ENCODE data around the gene EIF4E1B. TPM values are rescaled to one million over a fixed set of nuclear protein-coding genes. Genes with fewer than 3 reads are reported as not detected.

EIF4E1B gene
- total and polyA plus RNA-seq, 4 donors, result not detected

DNA sequence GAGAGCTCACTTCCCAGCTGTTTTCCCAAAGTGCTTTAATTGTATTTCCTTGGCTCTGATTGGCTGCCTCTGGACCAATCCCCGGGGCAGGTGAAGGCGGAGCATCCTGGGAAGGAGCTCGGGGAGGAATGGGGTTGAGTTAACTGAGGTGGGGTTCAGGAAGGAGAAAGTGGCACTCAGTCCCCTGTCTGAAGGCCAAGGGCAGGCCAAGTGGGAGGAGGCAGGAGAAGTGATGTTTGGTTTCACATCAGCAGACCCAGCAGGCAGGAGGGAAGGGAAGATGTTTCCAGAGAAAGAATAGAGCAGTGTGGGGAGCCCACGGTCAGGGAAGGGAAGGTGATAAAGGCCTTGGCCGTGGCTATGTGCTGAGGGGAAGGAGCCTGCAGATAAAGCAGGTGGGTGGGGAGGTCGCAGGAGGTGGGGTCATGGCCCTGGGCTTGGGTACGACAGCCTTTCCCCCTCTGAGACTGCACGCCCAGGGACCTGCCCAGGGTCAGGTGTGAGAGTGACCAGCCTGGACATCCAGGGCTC is 19.9 kb downstream of the EIF4E1B start:
- Histone ChIP-seq H3K9ac (ENCODE audit: low read depth in 1 of 2, low read length in 2 of 2) (no peak overlapping the region), H3K4me1 (ENCODE audit: control insufficient read depth in 4 of 4, insufficient read depth in 4 of 4, low read length in 3 of 4) (peaks cover 5 to 18% (median 14%) of the 10 kb centered on the region in 4 donors), H3K27ac (ENCODE audit: low read depth in 1 of 2, low read length in 2 of 2) (no peak overlapping the region), H3K36me3 (ENCODE audit: control insufficient read depth in 4 of 4, insufficient read depth in 3 of 4, low read depth in 1 of 4, low read length in 3 of 4) (peaks cover 0 to 12% (median 1%) of the 10 kb centered on the region in 4 donors), H3K4me3 (ENCODE audit: low read depth in 1 of 3, low read length in 3 of 3) (no peak overlapping the region), H3K27me3 (ENCODE audit: control insufficient read depth in 4 of 4, insufficient read depth in 4 of 4, low read length in 3 of 4) (no peaks in the 10 kb centered on the region), H3K9me3 (ENCODE audit: control insufficient read depth in 4 of 4, low read length in 3 of 4) (no peaks in the 10 kb centered on the region)
- no peak for TF ChIP-seq NR2F2 (IDR thresholded peaks at IDR 0.05)
- no peak for TF ChIP-seq YY1 (IDR thresholded peaks at IDR 0.05)
- TF ChIP-seq RAD21 (IDR thresholded peaks at IDR 0.05), result no peak
- TF ChIP-seq, protein P1, sequence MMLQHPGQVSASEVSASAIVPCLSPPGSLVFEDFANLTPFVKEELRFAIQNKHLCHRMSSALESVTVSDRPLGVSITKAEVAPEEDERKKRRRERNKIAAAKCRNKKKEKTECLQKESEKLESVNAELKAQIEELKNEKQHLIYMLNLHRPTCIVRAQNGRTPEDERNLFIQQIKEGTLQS (IDR thresholded peaks at IDR 0.05), result no peak
- no peak for TF ChIP-seq FOXA2 (IDR thresholded peaks at IDR 0.05)
- TF ChIP-seq, protein P2, sequence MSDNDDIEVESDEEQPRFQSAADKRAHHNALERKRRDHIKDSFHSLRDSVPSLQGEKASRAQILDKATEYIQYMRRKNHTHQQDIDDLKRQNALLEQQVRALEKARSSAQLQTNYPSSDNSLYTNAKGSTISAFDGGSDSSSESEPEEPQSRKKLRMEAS (IDR thresholded peaks at IDR 0.05), result no peak
- TF ChIP-seq HNF4A (conservative IDR thresholded peaks at IDR 0.05), result no peak
- no peak for TF ChIP-seq FOXA1 (IDR thresholded peaks at IDR 0.05)
- no peak for TF ChIP-seq TAF1 (conservative IDR thresholded peaks at IDR 0.05)
- TF ChIP-seq, protein P3, sequence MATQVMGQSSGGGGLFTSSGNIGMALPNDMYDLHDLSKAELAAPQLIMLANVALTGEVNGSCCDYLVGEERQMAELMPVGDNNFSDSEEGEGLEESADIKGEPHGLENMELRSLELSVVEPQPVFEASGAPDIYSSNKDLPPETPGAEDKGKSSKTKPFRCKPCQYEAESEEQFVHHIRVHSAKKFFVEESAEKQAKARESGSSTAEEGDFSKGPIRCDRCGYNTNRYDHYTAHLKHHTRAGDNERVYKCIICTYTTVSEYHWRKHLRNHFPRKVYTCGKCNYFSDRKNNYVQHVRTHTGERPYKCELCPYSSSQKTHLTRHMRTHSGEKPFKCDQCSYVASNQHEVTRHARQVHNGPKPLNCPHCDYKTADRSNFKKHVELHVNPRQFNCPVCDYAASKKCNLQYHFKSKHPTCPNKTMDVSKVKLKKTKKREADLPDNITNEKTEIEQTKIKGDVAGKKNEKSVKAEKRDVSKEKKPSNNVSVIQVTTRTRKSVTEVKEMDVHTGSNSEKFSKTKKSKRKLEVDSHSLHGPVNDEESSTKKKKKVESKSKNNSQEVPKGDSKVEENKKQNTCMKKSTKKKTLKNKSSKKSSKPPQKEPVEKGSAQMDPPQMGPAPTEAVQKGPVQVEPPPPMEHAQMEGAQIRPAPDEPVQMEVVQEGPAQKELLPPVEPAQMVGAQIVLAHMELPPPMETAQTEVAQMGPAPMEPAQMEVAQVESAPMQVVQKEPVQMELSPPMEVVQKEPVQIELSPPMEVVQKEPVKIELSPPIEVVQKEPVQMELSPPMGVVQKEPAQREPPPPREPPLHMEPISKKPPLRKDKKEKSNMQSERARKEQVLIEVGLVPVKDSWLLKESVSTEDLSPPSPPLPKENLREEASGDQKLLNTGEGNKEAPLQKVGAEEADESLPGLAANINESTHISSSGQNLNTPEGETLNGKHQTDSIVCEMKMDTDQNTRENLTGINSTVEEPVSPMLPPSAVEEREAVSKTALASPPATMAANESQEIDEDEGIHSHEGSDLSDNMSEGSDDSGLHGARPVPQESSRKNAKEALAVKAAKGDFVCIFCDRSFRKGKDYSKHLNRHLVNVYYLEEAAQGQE (IDR thresholded peaks at IDR 0.05), result no peak
- TF ChIP-seq, protein P4, sequence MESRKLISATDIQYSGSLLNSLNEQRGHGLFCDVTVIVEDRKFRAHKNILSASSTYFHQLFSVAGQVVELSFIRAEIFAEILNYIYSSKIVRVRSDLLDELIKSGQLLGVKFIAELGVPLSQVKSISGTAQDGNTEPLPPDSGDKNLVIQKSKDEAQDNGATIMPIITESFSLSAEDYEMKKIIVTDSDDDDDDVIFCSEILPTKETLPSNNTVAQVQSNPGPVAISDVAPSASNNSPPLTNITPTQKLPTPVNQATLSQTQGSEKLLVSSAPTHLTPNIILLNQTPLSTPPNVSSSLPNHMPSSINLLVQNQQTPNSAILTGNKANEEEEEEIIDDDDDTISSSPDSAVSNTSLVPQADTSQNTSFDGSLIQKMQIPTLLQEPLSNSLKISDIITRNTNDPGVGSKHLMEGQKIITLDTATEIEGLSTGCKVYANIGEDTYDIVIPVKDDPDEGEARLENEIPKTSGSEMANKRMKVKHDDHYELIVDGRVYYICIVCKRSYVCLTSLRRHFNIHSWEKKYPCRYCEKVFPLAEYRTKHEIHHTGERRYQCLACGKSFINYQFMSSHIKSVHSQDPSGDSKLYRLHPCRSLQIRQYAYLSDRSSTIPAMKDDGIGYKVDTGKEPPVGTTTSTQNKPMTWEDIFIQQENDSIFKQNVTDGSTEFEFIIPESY (IDR thresholded peaks at IDR 0.05), result no peak
- no peak for TF ChIP-seq RXRA (IDR thresholded peaks at IDR 0.05)
- TF ChIP-seq EGR1 (IDR thresholded peaks at IDR 0.05; ENCODE audit: low read depth in 2 of 2), result no peak
- no peak for TF ChIP-seq SP1 (IDR thresholded peaks at IDR 0.05)
- no peak for TF ChIP-seq HNF4G (IDR thresholded peaks at IDR 0.05)
- no peak for TF ChIP-seq JUND (IDR thresholded peaks at IDR 0.05)
- no peak for TF ChIP-seq GABPA (IDR thresholded peaks at IDR 0.05 in 1 of 2, conservative IDR thresholded peaks at IDR 0.05 in 1 of 2)
- TF ChIP-seq, protein P5, sequence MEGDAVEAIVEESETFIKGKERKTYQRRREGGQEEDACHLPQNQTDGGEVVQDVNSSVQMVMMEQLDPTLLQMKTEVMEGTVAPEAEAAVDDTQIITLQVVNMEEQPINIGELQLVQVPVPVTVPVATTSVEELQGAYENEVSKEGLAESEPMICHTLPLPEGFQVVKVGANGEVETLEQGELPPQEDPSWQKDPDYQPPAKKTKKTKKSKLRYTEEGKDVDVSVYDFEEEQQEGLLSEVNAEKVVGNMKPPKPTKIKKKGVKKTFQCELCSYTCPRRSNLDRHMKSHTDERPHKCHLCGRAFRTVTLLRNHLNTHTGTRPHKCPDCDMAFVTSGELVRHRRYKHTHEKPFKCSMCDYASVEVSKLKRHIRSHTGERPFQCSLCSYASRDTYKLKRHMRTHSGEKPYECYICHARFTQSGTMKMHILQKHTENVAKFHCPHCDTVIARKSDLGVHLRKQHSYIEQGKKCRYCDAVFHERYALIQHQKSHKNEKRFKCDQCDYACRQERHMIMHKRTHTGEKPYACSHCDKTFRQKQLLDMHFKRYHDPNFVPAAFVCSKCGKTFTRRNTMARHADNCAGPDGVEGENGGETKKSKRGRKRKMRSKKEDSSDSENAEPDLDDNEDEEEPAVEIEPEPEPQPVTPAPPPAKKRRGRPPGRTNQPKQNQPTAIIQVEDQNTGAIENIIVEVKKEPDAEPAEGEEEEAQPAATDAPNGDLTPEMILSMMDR (IDR thresholded peaks at IDR 0.05; ENCODE audit: low read depth, low read length, missing input control), result no peak
- 79% methylated on average over 8 of the region's 8 CpGs for WGBS
- no peak for DNase-seq (ENCODE audit: low spot score)

All from liver (tissue), 9 donors.